Keratinocyte (primary cell): ENCODE data around the gene RASA3. TPM values are rescaled to one million over a fixed set of nuclear protein-coding genes. Genes with fewer than 3 reads are reported as not detected.

Source experiments
- DNase-seq: peaks from one replicate; pipeline ENCODE4 v3.0.0-alpha.2; 2011; ENCODE audit warnings: low read depth, missing footprints, low spot score
- FAIRE-seq: peaks from 2 replicates; lab custom pipeline; 2011; peaks lifted over from hg19 to GRCh38; lab: Jason Lieb, UNC
- H2AFZ ChIP-seq: 2 replicates; pipeline ENCODE4 v1.6.0; 2012; ENCODE audit warnings: low read length, control low read depth, inconsistent platforms; ENCODE audit not compliant: control insufficient read depth
- H3K27ac ChIP-seq: 2 replicates; pipeline ENCODE4 v1.5.1; 2011; ENCODE audit warnings: low read length; ENCODE audit not compliant: control insufficient read depth, insufficient read depth
- H3K27me3 ChIP-seq: 3 replicates; pipeline ENCODE4 v1.6.0; 2011; ENCODE audit warnings: low read length; ENCODE audit not compliant: control insufficient read depth, insufficient read depth; ENCODE audit errors: extremely low read depth
- H3K36me3 ChIP-seq, 2 experiments: 2 replicates in 1 of 2; 3 replicates in 1 of 2; pipeline ENCODE4 v1.5.1; 2011; ENCODE audit warnings: low read length in 2 of 2, mild to moderate bottlenecking in 1 of 2; ENCODE audit not compliant: control insufficient read depth in 2 of 2, insufficient read depth in 2 of 2; ENCODE audit errors: extremely low read depth in 1 of 2
- H3K4me1 ChIP-seq: 3 replicates; pipeline ENCODE4 v1.5.1; 2011; ENCODE audit warnings: low read length; ENCODE audit not compliant: control insufficient read depth, insufficient read depth; ENCODE audit errors: extremely low read depth
- H3K4me2 ChIP-seq: 3 replicates; pipeline ENCODE4 v1.6.0; 2011; ENCODE audit warnings: low read depth, low read length; ENCODE audit not compliant: control insufficient read depth, insufficient read depth; ENCODE audit errors: extremely low read depth
- H3K4me3 ChIP-seq, 3 experiments: fragments of 200-600 bp in 1 of 3; sonication (generic) in 1 of 3; 2 replicates in 2 of 3; 3 replicates in 1 of 3; pipeline ENCODE4 v1.5.1; 2011 to 2016; ENCODE audit warnings: low read length in 3 of 3, mild to moderate bottlenecking in 3 of 3, control low read depth in 2 of 3, inconsistent platforms in 1 of 3, low read depth in 1 of 3, mixed read lengths in 1 of 3, mixed run types in 1 of 3, moderate library complexity in 1 of 3; ENCODE audit not compliant: control insufficient read depth in 2 of 3, insufficient read depth in 2 of 3; ENCODE audit errors: extremely low read depth in 1 of 3
- H3K79me2 ChIP-seq: 2 replicates; pipeline ENCODE4 v1.6.0; 2012; ENCODE audit warnings: low read length; ENCODE audit not compliant: control insufficient read depth, insufficient read depth
- H3K9ac ChIP-seq: 3 replicates; pipeline ENCODE4 v1.6.0; 2011; ENCODE audit warnings: low read length; ENCODE audit not compliant: control insufficient read depth, insufficient read depth; ENCODE audit errors: extremely low read depth
- H3K9me1 ChIP-seq: 3 replicates; pipeline ENCODE4 v1.6.0; 2011; ENCODE audit warnings: low read length; ENCODE audit not compliant: control insufficient read depth, insufficient read depth; ENCODE audit errors: extremely low read depth
- H3K9me3 ChIP-seq: 2 replicates; pipeline ENCODE4 v1.5.1; 2012; ENCODE audit warnings: low read depth, low read length; ENCODE audit not compliant: control insufficient read depth
- H4K20me1 ChIP-seq: 3 replicates; pipeline ENCODE4 v1.6.0; 2011; ENCODE audit warnings: low read length; ENCODE audit not compliant: control insufficient read depth, insufficient read depth; ENCODE audit errors: extremely low read depth
- EZH2 ChIP-seq: IDR thresholded peaks from one replicate; pipeline ENCODE4 v1.6.1; 2012; ENCODE audit warnings: inconsistent platforms, mild to moderate bottlenecking, low read length, moderate library complexity
- dilution Hi-C: fragments of 300-500 bp; cut with MboI; formaldehyde crosslinking; loops from one replicate; pipeline ENCODE4 v1.7.0; 2020; ENCODE audit warnings: low sequenced_read_pairs; ENCODE audit not compliant: extremely low pct_ligation_motif_present
- polyA plus RNA-seq, 5 experiments: library from polyadenylated mRNA; depleted of rRNA in 3 of 5; stranded (reverse) in 3 of 5; stranded (forward) in 1 of 5; unstranded in 1 of 5; fragments of >200 nt; gene quantifications; 1 replicate in 1 of 5; 2 replicates in 3 of 5; 3 replicates in 1 of 5; pipeline versions ENCODE4 v1.2.1 to v1.2.3, GENCODE V29; 2011 to 2012; ENCODE audit warnings: missing spikeins in 2 of 5, low read depth in 1 of 5, low replicate concordance in 1 of 5
- TF ChIP-seq, protein P1 (sequence below), 3 experiments: IDR thresholded peaks in 1 of 3; conservative IDR thresholded peaks in 1 of 3; optimal IDR thresholded peaks in 1 of 3; 2 replicates in 2 of 3; 3 replicates in 1 of 3; pipeline versions ENCODE3 to v1.5.1; 2011; ENCODE audit warnings: low read length in 3 of 3, mild to moderate bottlenecking in 3 of 3, moderate library complexity in 2 of 3, control low read depth in 1 of 3, inconsistent platforms in 1 of 3; ENCODE audit not compliant: insufficient read depth in 2 of 3; ENCODE audit errors: extremely low read depth in 1 of 3

Gene RASA3
- polyA plus RNA-seq, 1 donor (not counting 4 experiments of a cell fraction or from before 2014, with no cell fraction given) = 4.1 TPM

DNA sequence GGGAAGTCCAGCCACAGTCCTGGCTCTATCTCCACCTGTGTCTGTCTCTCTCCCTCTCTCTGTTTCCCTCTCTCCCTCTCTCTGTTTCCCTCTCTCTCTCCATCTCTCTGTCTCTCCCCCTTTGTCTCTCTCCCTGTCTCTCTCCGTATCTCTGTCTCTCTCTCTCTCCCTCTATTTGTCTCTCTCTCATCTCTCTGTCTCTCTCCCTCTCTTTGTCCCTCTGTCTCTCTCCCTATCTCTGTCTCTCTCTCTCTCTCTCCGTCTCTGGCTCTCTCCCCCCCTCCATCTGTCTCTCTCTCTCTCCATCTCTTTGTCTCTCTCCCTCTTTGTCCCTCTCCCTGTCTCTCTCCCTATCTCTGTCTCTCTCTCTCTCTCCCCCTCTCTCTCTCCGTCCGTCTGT lies 119.1 kb downstream of the RASA3 start:
- Histone ChIP-seq H2AFZ (no peak overlapping the region), H3K4me1 (peaks cover 9% of the 10 kb centered on the region), H3K79me2 (no peaks in the 10 kb centered on the region), H3K9me3 (no peaks in the 10 kb centered on the region), H3K36me3 (peaks cover 0 to 2% of the 10 kb centered on the region in 2 experiments), H3K9me1 (no peaks in the 10 kb centered on the region), H3K4me2 (no peak overlapping the region), H3K4me3 (no peak overlapping the region), H4K20me1 (peaks cover 3% of the 10 kb centered on the region), H3K27me3 (no peaks in the 10 kb centered on the region), H3K9ac (no peak overlapping the region), H3K27ac (no peak overlapping the region)
- dilution Hi-C loops = no loop called here
- no peak for TF ChIP-seq EZH2
- TF ChIP-seq, protein P1, sequence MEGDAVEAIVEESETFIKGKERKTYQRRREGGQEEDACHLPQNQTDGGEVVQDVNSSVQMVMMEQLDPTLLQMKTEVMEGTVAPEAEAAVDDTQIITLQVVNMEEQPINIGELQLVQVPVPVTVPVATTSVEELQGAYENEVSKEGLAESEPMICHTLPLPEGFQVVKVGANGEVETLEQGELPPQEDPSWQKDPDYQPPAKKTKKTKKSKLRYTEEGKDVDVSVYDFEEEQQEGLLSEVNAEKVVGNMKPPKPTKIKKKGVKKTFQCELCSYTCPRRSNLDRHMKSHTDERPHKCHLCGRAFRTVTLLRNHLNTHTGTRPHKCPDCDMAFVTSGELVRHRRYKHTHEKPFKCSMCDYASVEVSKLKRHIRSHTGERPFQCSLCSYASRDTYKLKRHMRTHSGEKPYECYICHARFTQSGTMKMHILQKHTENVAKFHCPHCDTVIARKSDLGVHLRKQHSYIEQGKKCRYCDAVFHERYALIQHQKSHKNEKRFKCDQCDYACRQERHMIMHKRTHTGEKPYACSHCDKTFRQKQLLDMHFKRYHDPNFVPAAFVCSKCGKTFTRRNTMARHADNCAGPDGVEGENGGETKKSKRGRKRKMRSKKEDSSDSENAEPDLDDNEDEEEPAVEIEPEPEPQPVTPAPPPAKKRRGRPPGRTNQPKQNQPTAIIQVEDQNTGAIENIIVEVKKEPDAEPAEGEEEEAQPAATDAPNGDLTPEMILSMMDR (optimal IDR thresholded peaks at IDR 0.05 in 1 of 3, IDR thresholded peaks at IDR 0.05 in 1 of 3, conservative IDR thresholded peaks at IDR 0.05 in 1 of 3; ENCODE audit: extremely low read depth in 1 of 3, insufficient read depth in 2 of 3, low read length in 3 of 3) = no peak
- DNase-seq = no peak
- FAIRE-seq = no peak

DNA sequence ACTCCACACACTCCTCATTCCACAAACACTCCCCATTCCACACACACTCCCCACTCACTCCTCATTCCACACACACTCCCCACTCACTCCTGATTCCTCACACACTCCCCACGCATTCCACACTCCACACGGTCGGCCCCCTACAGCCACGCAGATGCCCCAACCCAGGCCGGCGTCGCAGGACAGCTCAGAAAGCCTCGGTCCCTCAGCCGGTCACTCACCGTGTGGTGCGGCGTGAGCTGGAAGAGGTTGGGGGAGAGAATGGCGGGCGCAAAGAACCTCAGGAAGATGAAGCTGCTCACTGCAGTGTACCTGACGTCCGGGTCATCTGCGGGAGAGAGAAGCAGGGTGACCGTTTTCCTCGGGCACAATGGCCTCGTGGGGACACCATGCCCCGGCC lies 119.5 kb downstream of the RASA3 start:
- peaks cover 3% of the 10 kb centered on the region for H4K20me1 ChIP-seq
- no peaks in the 10 kb centered on the region for H3K27me3 ChIP-seq
- no peaks in the 10 kb centered on the region for H3K9me3 ChIP-seq
- TF ChIP-seq, protein P1 (optimal IDR thresholded peaks at IDR 0.05 in 1 of 3, IDR thresholded peaks at IDR 0.05 in 1 of 3, conservative IDR thresholded peaks at IDR 0.05 in 1 of 3; ENCODE audit: extremely low read depth in 1 of 3, insufficient read depth in 2 of 3, low read length in 3 of 3) = no peak
- TF ChIP-seq EZH2 = no peak
- DNase-seq = no peak
- peaks cover 9% of the 10 kb centered on the region for H3K4me1 ChIP-seq
- H3K4me2 ChIP-seq = no peak overlapping the region
- no peak overlapping the region for H3K9ac ChIP-seq
- no peak for FAIRE-seq
- dilution Hi-C loops = no loop called here
- no peak overlapping the region for H2AFZ ChIP-seq
- H3K9me1 ChIP-seq = no peaks in the 10 kb centered on the region
- H3K79me2 ChIP-seq = no peaks in the 10 kb centered on the region
- H3K27ac ChIP-seq = no peak overlapping the region
- H3K36me3 ChIP-seq = peaks cover 0 to 2% of the 10 kb centered on the region in 2 experiments
- H3K4me3 ChIP-seq = no peak overlapping the region
